CD14-positive monocyte (primary cell): ENCODE measurements around the gene MRPL36. TPM values are rescaled to one million over a fixed set of nuclear protein-coding genes. Genes with fewer than 3 reads are reported as not detected.

Experiments used
- DNase-seq, 3 donors: peaks; one replicate each; pipeline ENCODE4 v3.0.0-alpha.2; 2011 to 2022
- H2AFZ ChIP-seq: 2 replicates; pipeline ENCODE4 v1.6.0; 2012; ENCODE audit warnings: mild to moderate bottlenecking, low read depth, low read length, inconsistent platforms; ENCODE audit not compliant: insufficient read depth, poor library complexity, severe bottlenecking
- H3K27ac ChIP-seq, 2 donors: 1 replicate in 1 of 2; 2 replicates in 1 of 2; pipeline ENCODE4 v1.5.1; 2012 to 2013; ENCODE audit warnings: low read length in 2 of 2, control low read depth in 1 of 2, inconsistent platforms in 1 of 2, low read depth in 1 of 2, mild to moderate bottlenecking in 1 of 2
- H3K27me3 ChIP-seq, 2 donors: one replicate each; pipeline versions ENCODE4 v1.6.0 to v1.6.1; 2011 to 2013; ENCODE audit warnings: low read length in 2 of 2; ENCODE audit not compliant: control insufficient read depth in 2 of 2, insufficient read depth in 2 of 2
- H3K36me3 ChIP-seq, 2 donors: replicated peaks in 1 of 2; 1 replicate in 1 of 2; 2 replicates in 1 of 2; pipeline versions ENCODE4 v1.5.1 to v1.6.1; 2012 to 2013; ENCODE audit warnings: low read length in 2 of 2, control low read depth in 1 of 2, inconsistent platforms in 1 of 2, mild to moderate bottlenecking in 1 of 2; ENCODE audit not compliant: insufficient read depth in 2 of 2, control insufficient read depth in 1 of 2
- H3K4me1 ChIP-seq, 2 donors: 1 replicate in 1 of 2; 2 replicates in 1 of 2; pipeline versions ENCODE4 v1.5.1 to v1.6.1; 2012 to 2013; ENCODE audit warnings: low read length in 2 of 2, control low read depth in 1 of 2, inconsistent platforms in 1 of 2, mild to moderate bottlenecking in 1 of 2, moderate library complexity in 1 of 2; ENCODE audit not compliant: insufficient read depth in 2 of 2, control insufficient read depth in 1 of 2
- H3K4me2 ChIP-seq: replicated peaks from 2 replicates; pipeline ENCODE3; 2012; ENCODE audit warnings: low read length, moderate library complexity, mild to moderate bottlenecking; ENCODE audit not compliant: poor library complexity, severe bottlenecking; ENCODE audit errors: extremely low read depth
- H3K4me3 ChIP-seq, 3 experiments: fragments of 200-600 bp in 1 of 3; sonication (generic) in 1 of 3; replicated peaks in 1 of 3; 1 replicate in 2 of 3; 2 replicates in 1 of 3; pipeline ENCODE4 v1.5.1; 2011 to 2013; ENCODE audit warnings: low read length in 3 of 3, mild to moderate bottlenecking in 3 of 3, control low read depth in 2 of 3, low read depth in 2 of 3, inconsistent platforms in 1 of 3, moderate library complexity in 1 of 3
- H3K79me2 ChIP-seq: 2 replicates; pipeline ENCODE4 v1.6.0; 2012; ENCODE audit warnings: mild to moderate bottlenecking, control low read depth, inconsistent platforms, low read length, moderate library complexity; ENCODE audit not compliant: insufficient read depth
- H3K9ac ChIP-seq: 2 replicates; pipeline ENCODE4 v1.6.0; 2017; ENCODE audit warnings: low read length, mild to moderate bottlenecking; ENCODE audit not compliant: insufficient read depth, poor library complexity, severe bottlenecking
- H3K9me3 ChIP-seq, 2 donors: replicated peaks in 1 of 2; 1 replicate in 1 of 2; 2 replicates in 1 of 2; pipeline versions ENCODE4 v1.5.1 to v1.6.1; 2012 to 2013; ENCODE audit warnings: low read length in 2 of 2, control low read depth in 1 of 2; ENCODE audit not compliant: control insufficient read depth in 1 of 2, insufficient read depth in 1 of 2
- H4K20me1 ChIP-seq: 2 replicates; pipeline ENCODE4 v1.6.0; 2012; ENCODE audit warnings: mild to moderate bottlenecking, low read length, control low read depth, moderate library complexity; ENCODE audit not compliant: insufficient read depth
- H3K27ac Mint-ChIP-seq, 7 donors: one replicate each; pipeline ENCODE4 v1.8.0; 2020; ENCODE audit warnings: mild to moderate bottlenecking in 7 of 7, mixed read lengths in 7 of 7, moderate library complexity in 6 of 7, inconsistent platforms in 2 of 7
- H3K27me3 Mint-ChIP-seq, 3 donors: one replicate each; pipeline ENCODE4 v1.8.0; 2021 to 2022; ENCODE audit warnings: low read depth in 3 of 3, mild to moderate bottlenecking in 3 of 3, mixed read lengths in 3 of 3, moderate library complexity in 3 of 3, inconsistent platforms in 1 of 3
- H3K36me3 Mint-ChIP-seq, 2 donors: one replicate each; pipeline ENCODE4 v1.8.0; 2020; ENCODE audit warnings: mixed read lengths in 2 of 2, inconsistent platforms in 1 of 2, mild to moderate bottlenecking in 1 of 2
- H3K4me1 Mint-ChIP-seq: one replicate; pipeline ENCODE4 v1.8.0; 2020; ENCODE audit warnings: mild to moderate bottlenecking, mixed read lengths
- H3K4me3 Mint-ChIP-seq, 2 donors: one replicate each; pipeline ENCODE4 v1.8.0; 2020; ENCODE audit warnings: mild to moderate bottlenecking in 2 of 2, mixed read lengths in 2 of 2, moderate library complexity in 1 of 2
- H3K9me3 Mint-ChIP-seq, 7 donors: one replicate each; pipeline ENCODE4 v1.8.0; 2020 to 2022; ENCODE audit warnings: mixed read lengths in 7 of 7, mild to moderate bottlenecking in 6 of 7, moderate library complexity in 6 of 7, inconsistent platforms in 2 of 7
- WGBS: methylation state at CpG from one replicate; pipeline ENCODE4 v1.1.5; 2013; ENCODE audit warnings: missing lambda C conversion rate; ENCODE audit not compliant: insufficient coverage; 5-methylcytosine and 5-hydroxymethylcytosine counted together
- intact Hi-C, 2 donors: fragments of 100-400 bp; cut with micrococcal nuclease; formaldehyde crosslinking; loops; one replicate each; pipeline versions ENCODE4 v1.15.0 to v1.15.1; 2023
- polyA plus RNA-seq, 3 donors: library from polyadenylated mRNA; depleted of rRNA in 1 of 3; unstranded in 2 of 3; stranded (reverse) in 1 of 3; fragments of 300-500 nt in 2 of 3; fragments of >200 nt in 1 of 3; fragmentation: Illumina TruSeq in 2 of 3; gene quantifications; 1 replicate in 2 of 3; 2 replicates in 1 of 3; pipeline ENCODE4 v1.2.3, GENCODE V29; 2012 to 2021
- TF ChIP-seq, protein P1 (sequence below): fragments of 200-600 bp; IDR thresholded peaks from one replicate; pipeline ENCODE4 v1.8.0; 2022; ENCODE audit warnings: antibody characterized with exemption, mild to moderate bottlenecking

The MRPL36 gene
- polyA plus RNA-seq, 3 donors, result 17.9 to 81.7 (median 65.9) TPM

- 87% methylated on average over 9 of the region's 12 CpGs for WGBS
- Mint-ChIP-seq H3K36me3 (peaks cover 78 to 94% of the 10 kb centered on the region in 2 donors), H3K9me3 (no peaks in the 10 kb centered on the region), H3K27ac (peak overlapping the region in 1 of 7 donors; percentile 66), H3K4me1 (no peaks in the 10 kb centered on the region), H3K4me3 (no peak overlapping the region), H3K27me3 (peaks cover 0 to 3% (median 2%) of the 10 kb centered on the region in 3 donors)
- Histone ChIP-seq H3K27ac (no peak overlapping the region), H2AFZ (no peak overlapping the region), H3K27me3 (no peaks in the 10 kb centered on the region), H3K9ac (no peak overlapping the region), H3K4me3 (no peak overlapping the region), H3K9me3 (no peaks in the 10 kb centered on the region), H3K36me3 (peaks cover 73 to 79% of the 10 kb centered on the region in 2 donors), H3K79me2 (no peaks in the 10 kb centered on the region), H4K20me1 (no peaks in the 10 kb centered on the region), H3K4me2 (no peak overlapping the region), H3K4me1 (no peaks in the 10 kb centered on the region)
- TF ChIP-seq, protein P1, sequence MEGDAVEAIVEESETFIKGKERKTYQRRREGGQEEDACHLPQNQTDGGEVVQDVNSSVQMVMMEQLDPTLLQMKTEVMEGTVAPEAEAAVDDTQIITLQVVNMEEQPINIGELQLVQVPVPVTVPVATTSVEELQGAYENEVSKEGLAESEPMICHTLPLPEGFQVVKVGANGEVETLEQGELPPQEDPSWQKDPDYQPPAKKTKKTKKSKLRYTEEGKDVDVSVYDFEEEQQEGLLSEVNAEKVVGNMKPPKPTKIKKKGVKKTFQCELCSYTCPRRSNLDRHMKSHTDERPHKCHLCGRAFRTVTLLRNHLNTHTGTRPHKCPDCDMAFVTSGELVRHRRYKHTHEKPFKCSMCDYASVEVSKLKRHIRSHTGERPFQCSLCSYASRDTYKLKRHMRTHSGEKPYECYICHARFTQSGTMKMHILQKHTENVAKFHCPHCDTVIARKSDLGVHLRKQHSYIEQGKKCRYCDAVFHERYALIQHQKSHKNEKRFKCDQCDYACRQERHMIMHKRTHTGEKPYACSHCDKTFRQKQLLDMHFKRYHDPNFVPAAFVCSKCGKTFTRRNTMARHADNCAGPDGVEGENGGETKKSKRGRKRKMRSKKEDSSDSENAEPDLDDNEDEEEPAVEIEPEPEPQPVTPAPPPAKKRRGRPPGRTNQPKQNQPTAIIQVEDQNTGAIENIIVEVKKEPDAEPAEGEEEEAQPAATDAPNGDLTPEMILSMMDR, result no peak
- DNase-seq, result no peak
- intact Hi-C loops, result no loop called here
Observed at GRCh38 chr5:1820381-1820780, 20.7 kb upstream of the MRPL36 start.

DNA sequence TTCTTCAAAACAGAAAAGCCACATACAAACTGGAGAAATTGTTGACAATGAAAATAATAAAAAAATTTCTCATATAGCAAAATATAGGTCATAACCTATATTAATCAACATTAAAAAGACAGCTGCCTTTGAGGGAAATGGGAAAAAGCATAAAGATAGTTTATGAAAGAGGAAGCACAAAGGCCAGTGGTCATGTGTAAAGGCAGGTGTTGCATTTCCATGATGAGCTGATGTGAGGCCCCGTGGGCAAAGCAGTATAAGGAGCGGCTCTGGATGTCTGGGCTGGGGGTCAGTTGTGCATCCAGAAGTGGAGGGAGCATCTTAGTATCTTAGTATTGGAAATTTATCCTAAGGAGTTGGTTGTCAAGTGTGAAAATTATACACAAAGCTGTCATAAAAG is 19.8 kb upstream of the MRPL36 start:
- DNase-seq, result no peak
- peaks cover 75 to 86% of the 10 kb centered on the region in 2 donors for H3K36me3 ChIP-seq
- 73% methylated on average over 2 of the region's 2 CpGs for WGBS
- H3K9ac ChIP-seq, result no peak overlapping the region
- no peak overlapping the region for H2AFZ ChIP-seq
- TF ChIP-seq, protein P1, result no peak
- H3K4me1 ChIP-seq, result no peaks in the 10 kb centered on the region
- H3K4me3 Mint-ChIP-seq, result no peak overlapping the region
- intact Hi-C loops, result no loop called here
- H3K27ac Mint-ChIP-seq, result no peak overlapping the region
- peaks cover 87 to 97% of the 10 kb centered on the region in 2 donors for H3K36me3 Mint-ChIP-seq
- H3K4me1 Mint-ChIP-seq, result no peaks in the 10 kb centered on the region
- H3K27me3 Mint-ChIP-seq, result peaks cover 0 to 3% (median 1%) of the 10 kb centered on the region in 3 donors
- H4K20me1 ChIP-seq, result no peaks in the 10 kb centered on the region
- H3K27ac ChIP-seq, result no peak overlapping the region
- no peaks in the 10 kb centered on the region for H3K79me2 ChIP-seq
- no peaks in the 10 kb centered on the region for H3K9me3 ChIP-seq
- H3K4me3 ChIP-seq, result no peak overlapping the region
- no peak overlapping the region for H3K4me2 ChIP-seq
- no peaks in the 10 kb centered on the region for H3K27me3 ChIP-seq
- no peaks in the 10 kb centered on the region for H3K9me3 Mint-ChIP-seq
